ENCODE results near the gene OSBPL6.
"Not testable (repeated sequence)": the region's sequence is repeated elsewhere in the genome, so short reads cannot be mapped to it uniquely, and the experiment has no call there.

Gene OSBPL6

DNA sequence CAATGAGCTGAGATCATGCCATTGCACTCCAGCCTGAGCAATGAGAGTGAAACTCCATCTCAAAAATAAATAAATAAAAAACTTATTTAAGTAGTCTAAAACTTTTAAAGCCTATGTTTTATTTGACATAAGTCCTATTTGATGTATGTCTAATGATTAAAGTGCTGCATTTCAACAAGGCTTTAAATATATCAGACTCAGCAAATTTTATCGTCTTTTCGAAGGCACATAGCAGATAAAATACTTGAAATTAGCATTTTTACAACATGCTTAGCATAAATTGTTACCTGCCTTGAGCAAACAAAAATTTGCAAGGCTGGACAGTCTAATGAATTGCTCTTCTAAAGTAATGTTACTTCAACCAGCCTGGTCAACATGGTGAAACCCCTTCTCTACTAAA is 170.8 kb downstream of the OSBPL6 start:
- no peak for DNase-seq

- no peak for DNase-seq
These were observed 172.1 kb downstream of the OSBPL6 start for GRCh38 chr2:178366412-178366811.

DNA sequence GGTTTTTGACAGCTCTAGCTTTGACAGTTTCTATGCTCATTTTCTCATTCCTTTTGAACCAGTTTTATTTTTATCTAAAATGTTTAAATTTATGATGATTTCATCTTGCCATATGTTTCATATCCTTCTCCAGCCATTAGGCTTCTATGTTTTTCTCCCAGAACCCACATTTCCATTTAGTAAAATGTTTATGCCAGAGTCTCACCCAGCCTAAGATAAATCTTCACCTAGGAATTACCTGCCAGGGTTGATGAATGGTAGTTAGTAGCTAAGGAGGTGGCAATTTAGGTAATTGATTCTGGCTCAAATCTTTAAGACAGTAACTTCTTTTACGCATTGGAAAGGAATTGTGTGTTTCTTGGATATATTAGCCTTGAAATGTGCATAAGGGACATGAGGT is 173.0 kb downstream of the OSBPL6 start:
- DNase-seq, result no peak

- no peak for DNase-seq
These were observed 180.6 kb downstream of the OSBPL6 start for GRCh38 chr2:178374865-178375264.

GRCh38 chr2:178377046-178377445 is 182.7 kb downstream of the OSBPL6 start:
- DNase-seq, result no peak

- no peak for DNase-seq
These were observed 185.1 kb downstream of the OSBPL6 start for GRCh38 chr2:178379162-178380004.

DNA sequence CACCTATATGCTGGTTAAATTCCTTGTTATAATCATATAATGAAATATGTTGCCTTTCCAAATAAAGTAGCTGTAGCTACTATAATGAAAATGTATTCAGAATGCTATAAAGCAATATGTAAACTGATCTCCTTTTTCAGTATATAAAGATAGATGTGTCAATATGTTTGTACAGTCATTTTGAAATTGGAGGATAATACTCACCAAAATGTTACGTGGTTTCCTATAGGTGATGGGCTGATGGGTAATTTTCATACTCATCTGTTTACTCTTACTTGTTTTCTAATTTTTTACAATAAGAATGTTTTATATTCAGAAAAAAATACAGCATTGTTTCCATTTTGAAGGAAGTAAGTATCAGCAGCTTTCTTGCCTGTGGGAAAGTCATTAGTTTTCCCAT is 186.5 kb downstream of the OSBPL6 start:
- no peak for DNase-seq

DNA sequence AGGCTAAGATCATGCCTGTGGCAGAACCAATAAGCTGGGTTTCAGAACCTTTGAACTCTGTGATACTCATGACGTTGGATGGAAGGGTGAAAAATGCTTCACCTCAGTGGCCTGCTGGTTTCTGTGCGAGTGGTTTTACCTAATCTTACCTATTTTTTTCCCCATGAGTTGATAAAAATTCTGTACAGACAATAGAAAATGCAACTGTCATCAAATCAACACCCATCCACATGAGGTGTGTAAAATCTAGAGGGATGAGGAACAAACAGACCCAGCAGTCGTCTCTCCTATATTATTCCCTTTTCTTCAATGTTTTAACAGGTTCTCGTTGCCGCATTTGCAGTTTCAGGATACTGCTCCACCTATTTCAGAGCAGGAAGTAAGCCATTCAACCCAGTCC is 189.4 kb downstream of the OSBPL6 start:
- DNase-seq, result no peak

- no peak for DNase-seq
These were observed 191.4 kb downstream of the OSBPL6 start for GRCh38 chr2:178385595-178386148.

DNA sequence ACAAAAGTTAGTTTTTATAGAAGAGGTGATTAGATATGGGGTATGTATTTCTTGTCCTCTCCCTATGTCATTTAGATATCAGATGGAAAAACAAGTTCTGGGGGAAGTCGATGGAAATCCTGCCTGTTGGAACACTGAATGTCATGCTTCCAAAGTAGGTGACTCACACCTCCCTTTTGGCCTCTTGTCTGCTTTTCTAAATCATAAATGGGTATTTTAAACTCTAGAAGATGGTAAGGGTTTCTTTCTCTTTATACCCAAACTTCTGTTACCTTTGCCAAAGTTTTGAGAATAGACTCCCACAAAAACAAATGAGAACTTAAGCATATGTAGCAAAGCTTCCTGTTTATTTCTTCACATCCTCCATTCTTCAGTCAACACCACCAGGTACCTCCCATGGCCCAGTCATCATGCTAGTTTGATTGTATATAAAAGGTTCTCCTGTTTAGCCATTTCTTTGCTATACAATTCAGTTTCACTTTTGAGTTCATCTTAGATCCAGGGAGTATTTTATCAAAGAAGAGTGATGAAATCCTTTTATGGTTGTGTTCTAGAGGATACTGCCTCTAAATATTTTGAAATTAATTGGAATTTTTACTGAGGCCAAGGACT is 192.8 kb downstream of the OSBPL6 start:
- DNase-seq, result no peak

DNA sequence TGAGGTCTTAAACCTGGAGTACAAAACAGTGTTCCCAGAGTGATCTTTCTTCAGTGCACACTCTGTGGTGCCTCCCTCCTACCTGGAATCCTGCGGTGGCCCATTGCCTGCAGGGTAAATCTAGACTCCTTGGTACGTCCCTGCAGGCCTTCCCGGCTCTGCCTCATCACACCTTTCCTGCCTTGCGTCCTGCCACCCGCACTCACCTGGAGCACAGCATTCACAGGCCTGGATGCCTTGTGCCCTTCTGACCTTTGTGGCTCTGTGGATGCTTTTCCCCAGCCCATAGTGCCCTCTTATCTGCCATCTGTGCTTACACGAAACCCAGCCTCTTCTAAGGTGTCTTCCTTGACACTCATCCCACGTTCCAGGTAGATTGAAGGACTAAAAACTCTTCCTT is 194.0 kb downstream of the OSBPL6 start:
- DNase-seq, result no peak

DNA sequence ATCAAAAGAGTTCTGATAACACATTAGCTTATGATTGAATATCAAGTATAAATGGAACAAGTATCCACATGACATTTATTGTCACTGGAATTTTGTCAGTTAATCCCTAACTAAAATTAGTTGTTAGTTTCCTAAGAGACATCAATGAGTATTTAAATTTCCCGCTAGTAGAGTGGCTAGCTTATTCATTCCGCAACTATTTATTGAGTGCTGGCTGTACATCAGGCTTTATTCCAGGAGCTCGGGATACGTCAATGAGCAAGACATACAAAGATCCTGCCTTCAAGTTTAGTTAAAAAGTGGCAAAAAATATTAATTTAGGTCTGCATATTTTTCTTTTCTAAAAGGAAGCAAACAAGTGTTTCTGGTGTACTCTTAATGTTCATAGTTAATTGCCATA is 197.4 kb downstream of the OSBPL6 start:
- DNase-seq, result no peak

DNA sequence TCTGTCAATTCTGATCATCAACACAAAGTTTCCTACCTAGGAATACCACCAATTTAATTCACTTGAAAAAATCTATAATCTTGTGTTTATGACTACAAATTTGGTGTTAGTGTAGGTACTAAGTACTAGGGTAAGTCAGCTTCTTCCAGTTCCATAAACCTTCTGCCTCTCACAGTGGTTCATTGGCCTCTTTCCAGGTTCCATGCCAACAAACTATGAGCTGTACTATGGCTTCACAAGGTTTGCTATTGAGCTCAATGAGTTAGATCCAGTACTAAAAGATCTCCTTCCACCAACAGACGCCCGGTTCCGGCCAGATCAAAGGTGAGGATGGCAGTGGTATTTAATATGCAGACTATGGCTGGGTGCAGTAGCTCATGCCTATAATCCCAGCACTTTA is 197.9 kb downstream of the OSBPL6 start:
- no peak for DNase-seq

DNA sequence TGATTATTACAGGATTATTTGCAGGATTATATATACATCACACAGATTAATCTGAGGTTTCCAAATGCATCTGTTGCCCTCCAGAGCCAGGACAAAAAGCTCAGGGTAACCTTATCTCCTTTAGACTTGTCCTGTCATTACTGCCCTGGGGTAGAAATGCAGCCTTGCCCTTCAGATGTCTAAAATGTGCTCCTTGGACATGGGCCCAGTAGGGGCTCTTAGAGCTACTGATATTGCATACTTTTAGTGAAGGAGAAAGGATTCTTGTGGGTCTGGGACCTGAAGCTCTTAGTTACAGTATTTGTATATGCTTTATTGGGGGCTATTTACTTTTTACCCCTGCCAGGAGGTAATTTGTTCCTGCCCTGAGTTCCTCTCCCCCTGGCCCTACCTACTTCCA is 200.5 kb downstream of the OSBPL6 start:
- DNase-seq, result no peak

- DNase-seq, result no peak
These were observed 201.0 kb downstream of the OSBPL6 start for GRCh38 chr2:178395295-178395694.

- DNase-seq, result no peak
These were observed 201.7 kb downstream of the OSBPL6 start for GRCh38 chr2:178395941-178396570.

- DNase-seq, result peak in 3 of 6 experiments; percentile 8 to 36 (median 25)
These were observed 202.8 kb downstream of the OSBPL6 start for GRCh38 chr2:178397002-178397605.

- DNase-seq, result no peak
These were observed 207.7 kb downstream of the OSBPL6 start for GRCh38 chr2:178401994-178402437.

GRCh38 chr2:178403671-178404306 is 209.5 kb downstream of the OSBPL6 start:
- DNase-seq, result no peak

GRCh38 chr2:178404368-178404767 is 210.1 kb downstream of the OSBPL6 start:
- DNase-seq, result no peak

DNA sequence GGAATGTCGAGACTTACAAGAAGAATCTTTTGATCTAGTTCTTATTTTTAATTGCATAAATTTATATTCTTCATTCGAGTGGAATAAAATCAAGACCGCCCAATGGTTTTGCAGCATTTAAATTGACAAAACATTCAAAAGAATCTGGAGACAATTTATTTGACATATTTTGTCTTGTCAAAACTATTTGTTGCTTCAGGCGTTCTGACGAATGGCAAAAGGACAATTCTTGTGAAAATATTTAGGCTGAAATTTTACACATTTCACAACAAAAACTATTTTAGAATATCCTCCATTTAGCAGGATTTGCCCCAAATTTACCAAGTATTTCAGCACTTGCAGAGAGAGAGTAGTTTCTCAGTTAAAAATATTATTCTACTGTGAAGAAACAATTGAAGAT is 214.9 kb downstream of the OSBPL6 start:
- no peak for DNase-seq

DNA sequence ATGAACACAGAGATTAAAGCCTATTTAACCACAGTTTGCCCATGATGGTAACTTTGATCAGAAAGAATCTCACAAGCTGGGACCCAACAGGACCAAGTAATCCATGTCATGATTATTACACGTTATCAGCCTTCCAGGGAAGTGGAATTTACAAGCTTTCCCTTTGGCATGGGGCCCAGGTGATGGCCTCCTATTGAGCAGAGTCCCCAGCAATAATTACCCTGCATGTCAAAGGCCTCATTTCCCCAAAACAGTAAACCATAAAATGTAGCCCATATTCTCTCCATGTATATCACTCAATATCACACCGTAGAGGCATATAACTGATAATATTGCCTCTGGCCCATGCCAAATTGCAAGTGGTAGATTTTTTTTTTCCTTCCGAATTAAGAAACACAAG is 217.7 kb downstream of the OSBPL6 start:
- no peak for DNase-seq

DNA sequence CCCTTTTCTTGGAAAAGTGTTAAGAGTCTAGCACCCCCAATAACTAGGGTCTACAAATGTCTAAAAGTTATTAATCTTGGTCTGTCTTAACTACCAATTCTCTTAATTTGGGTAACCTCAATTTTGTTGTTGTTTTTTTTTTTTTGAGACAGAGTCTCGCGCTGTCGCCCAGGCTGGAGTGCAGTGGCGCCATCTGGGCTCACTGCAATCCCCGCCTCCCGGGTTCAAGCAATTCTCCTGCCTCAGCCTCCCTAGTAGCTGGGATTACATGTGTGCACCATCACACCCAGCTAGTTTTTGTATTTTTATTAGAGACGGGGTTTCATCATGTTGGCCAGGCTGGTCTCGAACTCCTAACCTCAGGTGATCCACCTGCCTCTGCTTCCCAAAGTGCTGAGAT is 218.1 kb downstream of the OSBPL6 start:
- DNase-seq, result not testable (repeated sequence)
